ENCODE measurements around the gene RALGDS.

GRCh38 chr9:133056533-133056932, 64.5 kb downstream of the RALGDS start:
- TF ChIP-seq, protein P1, sequence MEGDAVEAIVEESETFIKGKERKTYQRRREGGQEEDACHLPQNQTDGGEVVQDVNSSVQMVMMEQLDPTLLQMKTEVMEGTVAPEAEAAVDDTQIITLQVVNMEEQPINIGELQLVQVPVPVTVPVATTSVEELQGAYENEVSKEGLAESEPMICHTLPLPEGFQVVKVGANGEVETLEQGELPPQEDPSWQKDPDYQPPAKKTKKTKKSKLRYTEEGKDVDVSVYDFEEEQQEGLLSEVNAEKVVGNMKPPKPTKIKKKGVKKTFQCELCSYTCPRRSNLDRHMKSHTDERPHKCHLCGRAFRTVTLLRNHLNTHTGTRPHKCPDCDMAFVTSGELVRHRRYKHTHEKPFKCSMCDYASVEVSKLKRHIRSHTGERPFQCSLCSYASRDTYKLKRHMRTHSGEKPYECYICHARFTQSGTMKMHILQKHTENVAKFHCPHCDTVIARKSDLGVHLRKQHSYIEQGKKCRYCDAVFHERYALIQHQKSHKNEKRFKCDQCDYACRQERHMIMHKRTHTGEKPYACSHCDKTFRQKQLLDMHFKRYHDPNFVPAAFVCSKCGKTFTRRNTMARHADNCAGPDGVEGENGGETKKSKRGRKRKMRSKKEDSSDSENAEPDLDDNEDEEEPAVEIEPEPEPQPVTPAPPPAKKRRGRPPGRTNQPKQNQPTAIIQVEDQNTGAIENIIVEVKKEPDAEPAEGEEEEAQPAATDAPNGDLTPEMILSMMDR (conservative IDR thresholded peaks at IDR 0.05) = no peak
- TF ChIP-seq EZH2 (IDR thresholded peaks at IDR 0.05; ENCODE audit: low read depth) = no peak

Data from PC-9 (cell line).